ENCODE measurements around the gene VSTM2B.

Gene VSTM2B

DNA sequence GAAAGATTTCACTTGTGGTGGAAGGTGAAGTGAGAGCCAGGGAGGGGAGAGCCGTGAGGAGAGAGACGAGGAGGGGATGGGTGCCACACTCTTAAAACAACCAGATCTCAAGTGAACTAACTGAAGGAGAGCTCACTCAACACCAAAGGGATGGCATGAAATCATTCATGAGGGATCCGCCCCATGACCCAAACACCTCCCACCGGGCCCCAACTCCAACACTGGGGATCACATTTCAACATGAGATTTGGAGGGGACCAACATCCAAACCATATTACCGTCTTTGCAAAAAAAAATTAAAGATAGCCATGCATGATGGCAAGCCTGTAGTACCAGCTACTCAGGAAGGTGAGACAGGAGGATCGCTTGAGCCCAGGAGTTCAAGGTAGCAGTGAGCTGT is 45.4 kb downstream of the VSTM2B start:
- Histone ChIP-seq H3K9ac (no peak overlapping the region), H3K27me3 (ENCODE audit: control insufficient read depth, insufficient read depth, low read length) (no peaks in the 10 kb centered on the region), H3K27ac (no peak overlapping the region), H3K4me3 (ENCODE audit: low read depth, low read length) (no peak overlapping the region), H3K4me1 (no peaks in the 10 kb centered on the region), H3K4me2 (ENCODE audit: low read length) (no peak overlapping the region), H2AFZ (no peak overlapping the region), H3K79me2 (no peaks in the 10 kb centered on the region), H3K36me3 (ENCODE audit: control insufficient read depth, insufficient read depth, low read length) (no peaks in the 10 kb centered on the region), H3K9me3 (ENCODE audit: control insufficient read depth, low read length) (no peaks in the 10 kb centered on the region)
- TF ChIP-seq, protein P1, sequence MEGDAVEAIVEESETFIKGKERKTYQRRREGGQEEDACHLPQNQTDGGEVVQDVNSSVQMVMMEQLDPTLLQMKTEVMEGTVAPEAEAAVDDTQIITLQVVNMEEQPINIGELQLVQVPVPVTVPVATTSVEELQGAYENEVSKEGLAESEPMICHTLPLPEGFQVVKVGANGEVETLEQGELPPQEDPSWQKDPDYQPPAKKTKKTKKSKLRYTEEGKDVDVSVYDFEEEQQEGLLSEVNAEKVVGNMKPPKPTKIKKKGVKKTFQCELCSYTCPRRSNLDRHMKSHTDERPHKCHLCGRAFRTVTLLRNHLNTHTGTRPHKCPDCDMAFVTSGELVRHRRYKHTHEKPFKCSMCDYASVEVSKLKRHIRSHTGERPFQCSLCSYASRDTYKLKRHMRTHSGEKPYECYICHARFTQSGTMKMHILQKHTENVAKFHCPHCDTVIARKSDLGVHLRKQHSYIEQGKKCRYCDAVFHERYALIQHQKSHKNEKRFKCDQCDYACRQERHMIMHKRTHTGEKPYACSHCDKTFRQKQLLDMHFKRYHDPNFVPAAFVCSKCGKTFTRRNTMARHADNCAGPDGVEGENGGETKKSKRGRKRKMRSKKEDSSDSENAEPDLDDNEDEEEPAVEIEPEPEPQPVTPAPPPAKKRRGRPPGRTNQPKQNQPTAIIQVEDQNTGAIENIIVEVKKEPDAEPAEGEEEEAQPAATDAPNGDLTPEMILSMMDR (IDR thresholded peaks at IDR 0.05): no peak

DNA sequence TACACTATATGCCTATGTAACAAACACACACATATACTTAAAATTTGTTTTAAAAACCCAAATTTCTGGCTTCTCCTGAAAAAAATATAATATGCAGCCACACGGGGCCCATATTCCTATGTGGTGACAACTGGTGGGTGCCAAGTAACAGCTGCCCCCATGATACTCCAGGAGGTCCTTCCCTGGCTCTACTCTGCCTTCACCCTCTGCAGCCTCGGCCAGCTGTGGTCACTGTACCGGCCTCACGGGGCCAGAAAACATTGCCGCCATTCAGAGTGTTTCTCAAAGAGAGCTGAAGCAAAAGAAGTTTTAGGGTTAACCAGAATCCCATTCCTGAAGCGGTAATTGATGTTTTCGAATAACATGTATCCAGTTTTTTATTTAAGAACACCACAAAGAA is 47.7 kb downstream of the VSTM2B start:
- TF ChIP-seq, protein P1 (IDR thresholded peaks at IDR 0.05): no peak
- H3K27me3 ChIP-seq (ENCODE audit: control insufficient read depth, insufficient read depth, low read length): no peaks in the 10 kb centered on the region

DNA sequence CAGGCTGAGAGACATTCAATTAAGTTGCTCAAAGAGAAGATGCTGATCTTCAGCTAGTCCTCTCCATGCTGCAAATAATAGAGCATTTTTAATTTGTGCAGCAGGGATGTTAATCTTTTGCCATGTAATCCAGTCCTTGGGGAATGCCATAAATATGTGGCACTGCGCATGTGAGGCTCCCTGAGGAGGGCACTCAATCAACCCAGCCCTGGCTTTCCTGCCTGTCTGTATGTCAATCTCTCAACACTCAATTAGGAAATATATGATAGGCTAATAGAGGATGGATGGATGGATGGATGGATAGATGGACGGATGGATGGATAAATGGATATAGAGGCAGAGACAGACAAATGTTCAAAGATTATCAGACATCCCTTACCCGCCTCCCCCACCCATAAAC is 48.7 kb downstream of the VSTM2B start:
- H3K4me2 ChIP-seq (ENCODE audit: low read length): no peak overlapping the region
- H3K4me3 ChIP-seq (ENCODE audit: low read depth, low read length): no peak overlapping the region
- TF ChIP-seq, protein P1 (IDR thresholded peaks at IDR 0.05): no peak
- no peaks in the 10 kb centered on the region for H3K4me1 ChIP-seq
- H2AFZ ChIP-seq: no peak overlapping the region
- no peak overlapping the region for H3K9ac ChIP-seq
- H3K36me3 ChIP-seq (ENCODE audit: control insufficient read depth, insufficient read depth, low read length): no peaks in the 10 kb centered on the region
- no peak overlapping the region for H3K27ac ChIP-seq
- H3K27me3 ChIP-seq (ENCODE audit: control insufficient read depth, insufficient read depth, low read length): no peaks in the 10 kb centered on the region
- no peaks in the 10 kb centered on the region for H3K9me3 ChIP-seq (ENCODE audit: control insufficient read depth, low read length)
- no peaks in the 10 kb centered on the region for H3K79me2 ChIP-seq

More for the DNA sequence above, 47.7 kb downstream of the VSTM2B start:
- Histone ChIP-seq H3K4me3 (ENCODE audit: low read depth, low read length) (no peak overlapping the region), H3K9ac (no peak overlapping the region), H3K79me2 (no peaks in the 10 kb centered on the region), H3K4me1 (no peaks in the 10 kb centered on the region), H3K9me3 (ENCODE audit: control insufficient read depth, low read length) (no peaks in the 10 kb centered on the region), H2AFZ (no peak overlapping the region), H3K4me2 (ENCODE audit: low read length) (no peak overlapping the region), H3K27ac (no peak overlapping the region), H3K36me3 (ENCODE audit: control insufficient read depth, insufficient read depth, low read length) (no peaks in the 10 kb centered on the region)

DNA sequence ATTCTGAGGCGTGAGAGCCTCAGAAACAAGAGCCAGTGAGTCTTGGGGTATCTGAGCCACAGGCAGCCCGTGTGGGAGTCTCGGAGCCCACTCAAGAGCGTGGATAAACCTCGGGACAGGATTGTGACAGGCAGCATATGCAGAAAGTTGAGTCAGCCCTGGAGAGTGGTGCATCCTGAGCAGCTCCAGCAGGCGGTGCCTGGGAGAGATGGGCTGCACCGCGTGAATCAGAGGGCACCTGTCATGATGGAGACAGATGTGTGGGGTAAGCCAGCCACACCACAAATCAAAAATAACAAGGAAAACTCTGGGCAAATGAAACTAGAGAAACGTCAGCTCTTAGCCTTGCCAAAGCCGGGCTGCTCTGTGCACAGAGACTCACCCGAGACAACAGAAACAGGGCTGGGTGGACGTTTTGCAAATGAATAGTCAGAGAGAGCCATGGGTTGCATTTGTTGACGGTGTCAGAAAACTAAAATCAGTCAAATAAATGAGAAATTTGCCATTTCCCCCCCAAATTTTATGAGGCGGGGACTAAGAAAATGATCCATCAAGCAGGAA is 50.3 kb downstream of the VSTM2B start:
- Histone ChIP-seq H3K9me3 (ENCODE audit: control insufficient read depth, low read length) (no peaks in the 10 kb centered on the region), H3K9ac (no peak overlapping the region), H3K4me3 (ENCODE audit: low read depth, low read length) (no peak overlapping the region), H3K4me2 (ENCODE audit: low read length) (no peak overlapping the region), H3K27me3 (ENCODE audit: control insufficient read depth, insufficient read depth, low read length) (no peaks in the 10 kb centered on the region), H3K79me2 (no peaks in the 10 kb centered on the region), H2AFZ (no peak overlapping the region), H3K36me3 (ENCODE audit: control insufficient read depth, insufficient read depth, low read length) (no peaks in the 10 kb centered on the region), H3K27ac (no peak overlapping the region), H3K4me1 (no peaks in the 10 kb centered on the region)
- TF ChIP-seq, protein P1 (IDR thresholded peaks at IDR 0.05): no peak
